ENCODE results near the gene PKP1.

PKP1 gene

DNA sequence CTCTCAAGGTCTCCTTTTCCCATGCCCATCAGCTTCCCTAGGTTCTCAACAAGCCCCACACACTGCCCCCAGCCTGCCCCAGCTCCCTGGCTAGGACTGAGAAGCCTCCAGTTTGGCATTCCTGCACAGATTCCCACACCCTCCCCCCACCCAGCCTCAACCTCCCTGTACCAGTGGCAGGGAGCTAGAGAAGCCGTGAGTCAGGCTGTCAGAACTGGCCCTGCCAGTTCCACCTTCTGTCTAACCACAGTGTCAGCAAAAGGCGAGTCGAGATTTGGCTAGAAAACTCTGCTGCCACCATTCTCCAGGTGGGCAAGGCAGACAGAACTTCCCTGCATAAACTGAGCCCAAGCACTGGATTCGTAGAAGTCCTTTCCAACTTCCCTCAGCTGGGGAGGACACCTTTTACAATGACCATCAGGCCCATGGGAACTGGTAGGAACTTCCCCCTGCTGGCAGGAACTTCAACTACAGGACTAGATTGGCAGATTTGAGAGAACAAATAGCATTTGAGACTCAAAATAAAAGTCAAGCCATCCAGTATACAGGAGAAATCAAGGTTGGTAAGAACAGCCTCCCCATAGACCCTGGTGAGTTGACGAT, 63.1 kb downstream of the PKP1 start:
- TF ChIP-seq, protein P1, sequence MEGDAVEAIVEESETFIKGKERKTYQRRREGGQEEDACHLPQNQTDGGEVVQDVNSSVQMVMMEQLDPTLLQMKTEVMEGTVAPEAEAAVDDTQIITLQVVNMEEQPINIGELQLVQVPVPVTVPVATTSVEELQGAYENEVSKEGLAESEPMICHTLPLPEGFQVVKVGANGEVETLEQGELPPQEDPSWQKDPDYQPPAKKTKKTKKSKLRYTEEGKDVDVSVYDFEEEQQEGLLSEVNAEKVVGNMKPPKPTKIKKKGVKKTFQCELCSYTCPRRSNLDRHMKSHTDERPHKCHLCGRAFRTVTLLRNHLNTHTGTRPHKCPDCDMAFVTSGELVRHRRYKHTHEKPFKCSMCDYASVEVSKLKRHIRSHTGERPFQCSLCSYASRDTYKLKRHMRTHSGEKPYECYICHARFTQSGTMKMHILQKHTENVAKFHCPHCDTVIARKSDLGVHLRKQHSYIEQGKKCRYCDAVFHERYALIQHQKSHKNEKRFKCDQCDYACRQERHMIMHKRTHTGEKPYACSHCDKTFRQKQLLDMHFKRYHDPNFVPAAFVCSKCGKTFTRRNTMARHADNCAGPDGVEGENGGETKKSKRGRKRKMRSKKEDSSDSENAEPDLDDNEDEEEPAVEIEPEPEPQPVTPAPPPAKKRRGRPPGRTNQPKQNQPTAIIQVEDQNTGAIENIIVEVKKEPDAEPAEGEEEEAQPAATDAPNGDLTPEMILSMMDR (IDR thresholded peaks at IDR 0.05; ENCODE audit: low read depth, low read length) = peak; percentile 75
- no peak overlapping the region for H3K4me3 ChIP-seq (ENCODE audit: low read depth, low read length)

DNA sequence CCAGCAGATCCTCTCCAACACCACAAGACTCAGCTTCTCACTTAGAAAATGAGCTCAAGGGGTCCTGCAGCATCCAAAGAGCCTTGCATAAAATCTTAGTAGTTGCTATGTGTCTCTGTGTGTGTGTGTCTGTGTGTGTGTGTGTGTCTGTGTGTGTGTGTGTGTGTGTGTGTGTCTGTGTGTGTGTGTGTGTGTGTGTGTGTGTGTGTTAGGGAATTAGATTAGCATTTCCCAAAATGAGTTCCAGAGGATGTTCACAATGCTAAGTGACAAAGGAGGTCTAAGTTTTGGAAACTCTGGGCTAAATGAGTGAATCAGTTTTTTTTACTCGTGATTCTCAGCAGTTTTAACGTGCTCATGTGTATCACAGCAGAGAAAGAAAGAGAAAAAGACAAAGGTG, 63.7 kb downstream of the PKP1 start:
- TF ChIP-seq, protein P1 (IDR thresholded peaks at IDR 0.05; ENCODE audit: low read depth, low read length) = no peak
- no peak overlapping the region for H3K4me3 ChIP-seq (ENCODE audit: low read depth, low read length)

DNA sequence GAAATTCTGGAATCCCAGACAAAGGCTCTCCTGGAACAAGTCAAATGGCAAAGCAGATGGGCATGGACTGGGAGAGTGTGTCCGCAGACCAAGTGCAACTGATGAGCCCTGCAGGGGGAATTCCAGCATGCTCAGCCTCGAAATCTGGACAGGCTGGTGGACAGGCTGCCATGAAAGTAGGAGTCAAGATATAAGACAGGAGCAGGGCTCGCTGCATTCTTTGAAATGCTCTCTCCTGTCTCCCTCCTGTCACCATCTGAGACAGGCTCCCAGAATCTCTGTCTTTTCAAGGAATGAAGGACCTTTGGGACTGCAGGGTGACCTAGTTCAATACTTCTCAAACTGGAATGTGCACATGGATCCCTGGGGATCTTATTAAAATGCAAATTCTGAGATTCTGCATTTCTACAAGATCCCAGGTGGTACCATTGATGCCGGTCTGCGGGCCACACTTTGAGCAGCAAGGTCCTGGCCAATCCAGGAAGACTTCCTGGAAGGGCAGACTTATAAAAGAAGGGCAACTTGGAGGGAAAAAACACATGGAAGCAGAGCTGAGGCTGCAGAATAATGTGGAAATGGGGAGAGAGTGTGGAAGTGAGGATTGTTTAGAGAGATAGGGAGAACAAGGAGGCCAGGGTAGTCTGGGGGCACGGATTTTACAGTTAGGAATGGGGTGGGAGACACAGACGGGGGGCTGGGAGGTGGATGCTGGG, 64.3 kb downstream of the PKP1 start:
- no peak overlapping the region for H3K4me3 ChIP-seq (ENCODE audit: low read depth, low read length)
- TF ChIP-seq, protein P1 (IDR thresholded peaks at IDR 0.05; ENCODE audit: low read depth, low read length) = no peak

DNA sequence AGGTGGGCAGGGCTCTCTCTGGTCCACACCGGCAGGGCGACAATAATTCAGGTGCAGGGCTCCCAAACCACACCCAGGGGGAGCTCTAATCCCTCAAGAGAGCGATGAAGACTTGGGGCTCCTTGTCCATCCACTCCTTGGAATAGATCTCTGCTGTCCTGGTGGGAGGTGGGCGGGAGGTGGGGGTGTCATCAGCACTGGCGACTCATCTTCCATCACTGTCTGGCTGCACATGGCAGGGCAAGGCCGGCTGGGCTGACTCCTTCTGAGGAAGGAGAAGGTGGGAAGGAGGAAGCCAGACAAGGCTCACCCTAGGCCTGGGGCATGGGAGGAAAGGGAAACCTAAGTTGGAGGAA, 64.9 kb downstream of the PKP1 start:
- H3K4me3 ChIP-seq (ENCODE audit: low read depth, low read length) = no peak overlapping the region
- TF ChIP-seq, protein P1 (IDR thresholded peaks at IDR 0.05; ENCODE audit: low read depth, low read length) = peak; percentile 71

DNA sequence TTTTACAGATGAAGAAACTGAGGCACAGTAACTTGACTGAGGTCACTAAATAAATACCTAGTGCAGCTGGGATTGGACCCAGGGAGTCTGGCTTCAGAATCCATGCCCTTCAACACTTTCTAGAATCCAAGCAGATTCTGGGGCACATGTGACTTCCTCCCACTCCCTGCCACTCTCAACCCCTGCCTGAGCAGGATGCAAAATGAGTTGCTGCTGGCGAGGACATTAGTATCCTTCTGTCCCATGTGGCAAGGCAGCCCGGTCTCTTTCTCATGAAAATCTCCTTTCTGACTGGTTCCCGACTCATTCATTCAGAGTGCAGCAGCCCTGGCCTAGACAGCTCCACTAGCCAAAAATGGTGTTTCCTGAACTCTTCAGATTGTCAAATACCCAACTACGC, 65.8 kb downstream of the PKP1 start:
- H3K4me3 ChIP-seq (ENCODE audit: low read depth, low read length) = no peak overlapping the region
- TF ChIP-seq, protein P1 (IDR thresholded peaks at IDR 0.05; ENCODE audit: low read depth, low read length) = no peak

DNA sequence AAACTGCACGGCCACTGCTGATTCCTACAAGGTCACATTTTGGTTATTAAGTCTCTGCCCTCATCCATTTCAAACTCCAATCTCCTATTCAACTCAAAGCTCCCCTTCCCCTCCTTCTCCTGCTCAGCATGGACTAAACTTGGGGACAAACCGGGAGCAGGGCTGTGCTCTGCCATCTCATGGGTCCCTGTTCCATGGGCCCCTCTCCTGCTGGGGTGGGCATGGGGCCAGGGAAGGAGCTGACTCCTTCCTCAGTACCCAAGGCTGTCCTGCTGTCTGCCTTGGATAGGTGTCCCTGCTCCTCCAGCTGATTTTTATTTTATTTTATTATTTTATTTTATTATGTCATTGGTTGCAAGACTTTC, 67.0 kb downstream of the PKP1 start:
- TF ChIP-seq, protein P1 (IDR thresholded peaks at IDR 0.05; ENCODE audit: low read depth, low read length) = no peak
- no peak overlapping the region for H3K4me3 ChIP-seq (ENCODE audit: low read depth, low read length)

DNA sequence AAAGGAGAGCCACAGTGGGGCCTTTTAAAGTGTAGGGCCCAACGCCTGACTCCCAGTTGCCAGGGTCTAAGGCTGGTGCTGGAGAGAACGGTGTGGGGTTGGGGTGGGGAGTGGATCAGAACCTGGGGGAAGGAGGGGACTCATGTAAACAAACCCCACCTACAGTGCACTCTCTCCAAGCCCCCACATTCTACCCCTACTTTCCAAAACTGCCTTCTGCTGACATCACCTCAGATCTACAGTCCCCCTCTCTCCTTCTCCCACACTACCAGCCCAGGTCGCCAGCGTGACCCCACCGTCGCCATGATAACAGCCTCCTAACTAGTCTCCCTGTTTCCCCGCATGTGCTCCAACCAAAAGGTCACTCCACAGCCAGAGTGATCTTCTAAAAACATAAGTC, 67.6 kb downstream of the PKP1 start:
- TF ChIP-seq, protein P1 (IDR thresholded peaks at IDR 0.05; ENCODE audit: low read depth, low read length) = no peak
- H3K4me3 ChIP-seq (ENCODE audit: low read depth, low read length) = no peak overlapping the region
